ENCODE data around the gene ATOH8. TPM values are rescaled to one million over a fixed set of nuclear protein-coding genes. Genes with fewer than 3 reads are reported as not detected.
"Not testable (repeated sequence)": the region's sequence is repeated elsewhere in the genome, so short reads cannot be mapped to it uniquely, and the experiment has no call there.

The ATOH8 gene
- total RNA-seq, 1 donor from 2014 or later, result 1.9 TPM

DNA sequence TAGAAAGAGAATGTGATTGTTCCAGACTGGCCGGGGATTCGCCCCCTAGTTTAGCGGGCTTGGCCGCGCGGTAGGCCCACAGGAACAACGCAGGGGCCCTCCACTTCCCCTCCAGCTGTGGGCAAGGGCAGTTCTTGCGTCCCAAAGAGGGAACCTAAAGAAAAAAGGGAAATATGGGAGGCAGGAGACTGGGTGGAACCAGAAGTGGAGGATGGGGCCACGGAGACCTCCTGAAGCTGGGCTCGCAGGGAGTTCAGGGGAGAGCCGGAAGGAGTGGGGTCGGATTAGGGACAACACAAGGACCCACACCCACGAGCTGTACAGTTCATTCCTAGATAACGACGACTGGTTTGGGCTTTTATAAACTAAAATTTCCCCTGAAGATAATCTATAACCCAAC, 41.5 kb upstream of the ATOH8 start:
- Histone ChIP-seq H3K36me3 (ENCODE audit: insufficient read depth, low read length) (no peaks in the 10 kb centered on the region), H3K27ac (ENCODE audit: low read depth, low read length) (no peak overlapping the region), H3K4me1 (ENCODE audit: insufficient read depth, low read length) (peaks cover 4% of the 10 kb centered on the region), H4K20me1 (ENCODE audit: insufficient read depth, low read length) (no peaks in the 10 kb centered on the region), H3K4me2 (ENCODE audit: low read length) (no peak overlapping the region), H3K4me3 (ENCODE audit: insufficient read depth, low read depth, low read length) (no peak overlapping the region), H3K79me2 (ENCODE audit: insufficient read depth, low read length) (no peaks in the 10 kb centered on the region), H3K9ac (ENCODE audit: low read length) (no peak overlapping the region), H3K27me3 (ENCODE audit: insufficient read depth, low read length) (peaks cover 8% of the 10 kb centered on the region), H2AFZ (ENCODE audit: low read depth, low read length) (no peak overlapping the region), H3K9me3 (ENCODE audit: insufficient read depth, low read depth, low read length) (no peaks in the 10 kb centered on the region)
- TF ChIP-seq EZH2 (IDR thresholded peaks at IDR 0.05; ENCODE audit: insufficient read depth, low read length), result no peak
- TF ChIP-seq, protein P1, sequence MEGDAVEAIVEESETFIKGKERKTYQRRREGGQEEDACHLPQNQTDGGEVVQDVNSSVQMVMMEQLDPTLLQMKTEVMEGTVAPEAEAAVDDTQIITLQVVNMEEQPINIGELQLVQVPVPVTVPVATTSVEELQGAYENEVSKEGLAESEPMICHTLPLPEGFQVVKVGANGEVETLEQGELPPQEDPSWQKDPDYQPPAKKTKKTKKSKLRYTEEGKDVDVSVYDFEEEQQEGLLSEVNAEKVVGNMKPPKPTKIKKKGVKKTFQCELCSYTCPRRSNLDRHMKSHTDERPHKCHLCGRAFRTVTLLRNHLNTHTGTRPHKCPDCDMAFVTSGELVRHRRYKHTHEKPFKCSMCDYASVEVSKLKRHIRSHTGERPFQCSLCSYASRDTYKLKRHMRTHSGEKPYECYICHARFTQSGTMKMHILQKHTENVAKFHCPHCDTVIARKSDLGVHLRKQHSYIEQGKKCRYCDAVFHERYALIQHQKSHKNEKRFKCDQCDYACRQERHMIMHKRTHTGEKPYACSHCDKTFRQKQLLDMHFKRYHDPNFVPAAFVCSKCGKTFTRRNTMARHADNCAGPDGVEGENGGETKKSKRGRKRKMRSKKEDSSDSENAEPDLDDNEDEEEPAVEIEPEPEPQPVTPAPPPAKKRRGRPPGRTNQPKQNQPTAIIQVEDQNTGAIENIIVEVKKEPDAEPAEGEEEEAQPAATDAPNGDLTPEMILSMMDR (IDR thresholded peaks at IDR 0.05; ENCODE audit: insufficient read depth, low read depth, low read length), result no peak
- DNase-seq (ENCODE audit: low read depth) (no peak), FAIRE-seq (no peak)
- peaks cover 2% of the 10 kb centered on the region for H3K36me3 Mint-ChIP-seq (ENCODE audit: low read depth, unreplicated experiment)
- H3K27ac Mint-ChIP-seq (ENCODE audit: unreplicated experiment), result no peak overlapping the region
- H3K4me1 Mint-ChIP-seq (ENCODE audit: low read depth, unreplicated experiment), result peaks cover 7% of the 10 kb centered on the region
- peaks cover 37% of the 10 kb centered on the region for H3K27me3 Mint-ChIP-seq (ENCODE audit: low read depth, unreplicated experiment)
- no peak overlapping the region for H3K4me3 Mint-ChIP-seq (ENCODE audit: unreplicated experiment)
- no peaks in the 10 kb centered on the region for H3K9me3 Mint-ChIP-seq (ENCODE audit: unreplicated experiment)

DNA sequence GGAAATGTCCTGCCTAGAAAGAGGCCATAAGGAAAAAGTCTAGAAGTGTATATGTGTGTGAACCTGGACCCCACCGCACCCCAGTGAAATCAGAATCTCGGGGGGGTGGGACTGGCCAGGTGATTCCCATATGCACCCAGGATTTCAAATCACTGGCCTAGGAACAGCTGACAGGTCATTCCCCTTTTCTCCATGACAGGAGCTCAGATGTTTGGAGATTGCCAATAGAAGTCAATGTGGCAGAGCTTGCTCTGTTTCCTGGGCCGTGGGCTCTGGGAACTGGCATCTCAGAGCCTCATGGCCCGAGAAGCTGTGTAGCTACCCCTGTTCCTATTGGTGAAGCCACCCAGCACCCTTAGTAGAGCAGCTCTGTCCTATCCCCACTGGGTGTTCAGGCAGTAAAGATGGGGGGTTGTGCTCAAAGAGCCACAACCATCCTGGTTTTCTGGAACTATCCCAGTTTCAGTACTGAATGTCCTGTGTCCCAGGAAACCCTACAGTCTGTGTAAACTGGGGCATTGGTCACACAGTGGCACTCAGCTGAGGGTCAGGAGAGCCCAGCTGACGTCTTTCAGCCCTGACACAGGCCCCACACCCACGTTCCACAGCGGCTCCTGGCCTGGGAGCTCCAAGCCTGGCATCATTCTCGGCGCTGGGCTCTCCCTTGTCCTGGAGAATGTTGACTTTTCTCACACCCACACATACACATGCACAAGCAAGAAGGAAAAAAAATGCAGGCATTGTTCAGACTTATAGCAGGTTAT, 40.8 kb upstream of the ATOH8 start:
- Histone ChIP-seq H3K4me1 (ENCODE audit: insufficient read depth, low read length) (peaks cover 4% of the 10 kb centered on the region), H3K4me2 (ENCODE audit: low read length) (peak overlapping the region; percentile 17), H3K27ac (ENCODE audit: low read depth, low read length) (no peak overlapping the region), H4K20me1 (ENCODE audit: insufficient read depth, low read length) (no peaks in the 10 kb centered on the region), H3K79me2 (ENCODE audit: insufficient read depth, low read length) (no peaks in the 10 kb centered on the region), H3K27me3 (ENCODE audit: insufficient read depth, low read length) (peaks cover 11% of the 10 kb centered on the region), H3K36me3 (ENCODE audit: insufficient read depth, low read length) (no peaks in the 10 kb centered on the region), H3K4me3 (ENCODE audit: insufficient read depth, low read depth, low read length) (no peak overlapping the region), H3K9ac (ENCODE audit: low read length) (no peak overlapping the region), H3K9me3 (ENCODE audit: insufficient read depth, low read depth, low read length) (no peaks in the 10 kb centered on the region), H2AFZ (ENCODE audit: low read depth, low read length) (no peak overlapping the region)
- Mint-ChIP-seq H3K9me3 (ENCODE audit: unreplicated experiment) (no peaks in the 10 kb centered on the region), H3K27me3 (ENCODE audit: low read depth, unreplicated experiment) (peaks cover 42% of the 10 kb centered on the region), H3K4me1 (ENCODE audit: low read depth, unreplicated experiment) (peaks cover 7% of the 10 kb centered on the region), H3K4me3 (ENCODE audit: unreplicated experiment) (no peak overlapping the region), H3K27ac (ENCODE audit: unreplicated experiment) (no peak overlapping the region), H3K36me3 (ENCODE audit: low read depth, unreplicated experiment) (peaks cover 2% of the 10 kb centered on the region)
- FAIRE-seq, result no peak
- peak; percentile 73 for DNase-seq (ENCODE audit: low read depth)
- TF ChIP-seq, protein P1 (IDR thresholded peaks at IDR 0.05; ENCODE audit: insufficient read depth, low read depth, low read length), result no peak
- TF ChIP-seq EZH2 (IDR thresholded peaks at IDR 0.05; ENCODE audit: insufficient read depth, low read length), result no peak

DNA sequence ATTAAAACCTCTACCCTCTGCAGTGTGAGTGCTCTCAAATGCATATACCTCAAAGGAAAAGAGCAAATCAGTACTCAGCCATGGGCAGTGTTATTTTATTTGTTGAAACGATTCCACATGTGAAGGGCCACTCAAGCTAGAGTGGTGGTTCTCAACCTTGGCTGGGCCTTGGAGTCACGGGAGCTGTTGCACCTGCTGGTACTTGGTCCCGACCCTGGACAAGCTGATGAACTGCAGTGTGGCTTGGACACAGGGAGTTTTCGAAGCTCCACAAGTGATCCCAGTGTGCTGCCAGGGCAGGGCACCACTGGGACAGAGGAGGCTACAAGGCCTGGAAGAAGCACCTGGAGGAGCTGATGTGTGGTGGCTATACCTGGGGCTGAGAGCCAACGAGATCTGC, 40.0 kb upstream of the ATOH8 start:
- Histone ChIP-seq H3K9ac (ENCODE audit: low read length) (no peak overlapping the region), H3K4me1 (ENCODE audit: insufficient read depth, low read length) (peaks cover 4% of the 10 kb centered on the region), H3K4me3 (ENCODE audit: insufficient read depth, low read depth, low read length) (no peak overlapping the region), H3K27ac (ENCODE audit: low read depth, low read length) (no peak overlapping the region), H3K27me3 (ENCODE audit: insufficient read depth, low read length) (peaks cover 10% of the 10 kb centered on the region), H3K36me3 (ENCODE audit: insufficient read depth, low read length) (no peaks in the 10 kb centered on the region), H3K4me2 (ENCODE audit: low read length) (no peak overlapping the region), H4K20me1 (ENCODE audit: insufficient read depth, low read length) (no peaks in the 10 kb centered on the region), H3K79me2 (ENCODE audit: insufficient read depth, low read length) (no peaks in the 10 kb centered on the region), H2AFZ (ENCODE audit: low read depth, low read length) (no peak overlapping the region), H3K9me3 (ENCODE audit: insufficient read depth, low read depth, low read length) (no peaks in the 10 kb centered on the region)
- TF ChIP-seq, protein P1 (IDR thresholded peaks at IDR 0.05; ENCODE audit: insufficient read depth, low read depth, low read length), result no peak
- H3K4me3 Mint-ChIP-seq (ENCODE audit: unreplicated experiment), result no peak overlapping the region
- H3K27me3 Mint-ChIP-seq (ENCODE audit: low read depth, unreplicated experiment), result peaks cover 46% of the 10 kb centered on the region
- peaks cover 2% of the 10 kb centered on the region for H3K36me3 Mint-ChIP-seq (ENCODE audit: low read depth, unreplicated experiment)
- H3K27ac Mint-ChIP-seq (ENCODE audit: unreplicated experiment), result no peak overlapping the region
- no peak for FAIRE-seq
- DNase-seq (ENCODE audit: low read depth), result no peak
- H3K4me1 Mint-ChIP-seq (ENCODE audit: low read depth, unreplicated experiment), result peaks cover 7% of the 10 kb centered on the region
- H3K9me3 Mint-ChIP-seq (ENCODE audit: unreplicated experiment), result no peaks in the 10 kb centered on the region

DNA sequence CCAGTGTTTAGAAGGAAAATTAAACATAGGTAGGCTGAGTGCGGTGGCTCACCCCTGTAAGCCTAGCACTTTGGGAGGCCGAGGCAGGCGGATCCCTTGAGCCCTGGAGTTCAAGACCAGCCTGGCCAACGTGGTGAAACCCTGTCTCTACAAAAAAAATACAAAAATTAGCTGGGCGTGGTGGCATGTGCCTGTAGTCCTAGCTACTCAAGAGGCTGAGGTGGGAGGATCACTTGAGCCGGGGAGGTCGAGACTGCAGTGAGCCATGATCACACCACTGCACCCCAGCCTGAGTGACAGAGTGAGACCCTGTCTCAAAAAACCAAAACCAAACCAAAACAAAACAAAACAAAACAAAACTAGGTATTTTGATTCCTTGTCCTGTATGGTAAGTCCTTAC, 39.4 kb upstream of the ATOH8 start:
- not testable (repeated sequence) for H2AFZ ChIP-seq (ENCODE audit: low read depth, low read length); H3K4me3 ChIP-seq (ENCODE audit: insufficient read depth, low read depth, low read length); H3K9ac ChIP-seq (ENCODE audit: low read length); H3K27me3 ChIP-seq (ENCODE audit: insufficient read depth, low read length); H3K27ac Mint-ChIP-seq (ENCODE audit: unreplicated experiment); H3K4me1 Mint-ChIP-seq (ENCODE audit: low read depth, unreplicated experiment); H3K79me2 ChIP-seq (ENCODE audit: insufficient read depth, low read length); H3K4me2 ChIP-seq (ENCODE audit: low read length); DNase-seq (ENCODE audit: low read depth); H3K4me1 ChIP-seq (ENCODE audit: insufficient read depth, low read length); H3K36me3 ChIP-seq (ENCODE audit: insufficient read depth, low read length); H3K9me3 Mint-ChIP-seq (ENCODE audit: unreplicated experiment); H3K9me3 ChIP-seq (ENCODE audit: insufficient read depth, low read depth, low read length); FAIRE-seq; H3K36me3 Mint-ChIP-seq (ENCODE audit: low read depth, unreplicated experiment); H4K20me1 ChIP-seq (ENCODE audit: insufficient read depth, low read length); H3K4me3 Mint-ChIP-seq (ENCODE audit: unreplicated experiment); H3K27ac ChIP-seq (ENCODE audit: low read depth, low read length)
- peaks cover 46% of the 10 kb centered on the region for H3K27me3 Mint-ChIP-seq (ENCODE audit: low read depth, unreplicated experiment)
